ENCODE measurements around the gene DDC. TPM values are rescaled to one million over a fixed set of nuclear protein-coding genes. Genes with fewer than 3 reads are reported as not detected.
"Not testable (repeated sequence)": the region's sequence is repeated elsewhere in the genome, so short reads cannot be mapped to it uniquely, and the experiment has no call there.

The DDC gene
- total and polyA plus RNA-seq, 4 donors: 49.6 TPM; not detected in 3

- WGBS, 2 donors: 80 to 85% methylated on average over 11 of the region's 11 CpGs
- DNase-seq: no peak
- Histone ChIP-seq H3K4me1 (ENCODE audit: control insufficient read depth in 1 of 2, insufficient read depth in 2 of 2, low read length in 2 of 2) (no peaks in the 10 kb centered on the region), H3K27me3 (ENCODE audit: control insufficient read depth in 1 of 2, insufficient read depth in 2 of 2, low read length in 1 of 2) (no peaks in the 10 kb centered on the region), H3K36me3 (ENCODE audit: control insufficient read depth in 1 of 2, insufficient read depth in 2 of 2, low read length in 1 of 2) (no peaks in the 10 kb centered on the region), H3K9me3 (ENCODE audit: control insufficient read depth, low read length) (no peaks in the 10 kb centered on the region), H3K27ac (ENCODE audit: low read depth in 1 of 2, low read length in 2 of 2) (no peak overlapping the region), H3K4me3 (ENCODE audit: low read length in 2 of 2) (no peak overlapping the region)
- intact Hi-C loops (cut with DNase I): no loop called here
- ATAC-seq (ENCODE audit: low FRiP score): no peak
Observed at GRCh38 chr7:50542132-50542531, 23.1 kb downstream of the DDC start.

GRCh38 chr7:50540785-50541579 lies 24.2 kb downstream of the DDC start:
- no peak for ATAC-seq (ENCODE audit: low FRiP score)
- Histone ChIP-seq H3K9me3 (ENCODE audit: control insufficient read depth, low read length) (no peaks in the 10 kb centered on the region), H3K36me3 (ENCODE audit: control insufficient read depth in 1 of 2, insufficient read depth in 2 of 2, low read length in 1 of 2) (no peaks in the 10 kb centered on the region), H3K27me3 (ENCODE audit: control insufficient read depth in 1 of 2, insufficient read depth in 2 of 2, low read length in 1 of 2) (no peaks in the 10 kb centered on the region), H3K4me3 (ENCODE audit: low read length in 2 of 2) (no peak overlapping the region), H3K4me1 (ENCODE audit: control insufficient read depth in 1 of 2, insufficient read depth in 2 of 2, low read length in 2 of 2) (no peaks in the 10 kb centered on the region), H3K27ac (ENCODE audit: low read depth in 1 of 2, low read length in 2 of 2) (no peak overlapping the region)
- intact Hi-C loops (cut with DNase I): no loop called here
- DNase-seq: no peak
- WGBS, 2 donors: 92% methylated on average over 9 of the region's 9 CpGs

GRCh38 chr7:50539725-50540124 lies 25.5 kb downstream of the DDC start:
- H3K4me3 ChIP-seq (ENCODE audit: low read length in 2 of 2): no peak overlapping the region
- intact Hi-C loops (cut with DNase I): no loop called here
- H3K36me3 ChIP-seq (ENCODE audit: control insufficient read depth in 1 of 2, insufficient read depth in 2 of 2, low read length in 1 of 2): no peaks in the 10 kb centered on the region
- no peaks in the 10 kb centered on the region for H3K27me3 ChIP-seq (ENCODE audit: control insufficient read depth in 1 of 2, insufficient read depth in 2 of 2, low read length in 1 of 2)
- ATAC-seq (ENCODE audit: low FRiP score) (no peak), DNase-seq (no peak)
- H3K4me1 ChIP-seq (ENCODE audit: control insufficient read depth in 1 of 2, insufficient read depth in 2 of 2, low read length in 2 of 2): no peaks in the 10 kb centered on the region
- no peak overlapping the region for H3K27ac ChIP-seq (ENCODE audit: low read depth in 1 of 2, low read length in 2 of 2)
- 91 to 92% methylated on average over 15 of the region's 15 CpGs for WGBS, 2 donors
- no peaks in the 10 kb centered on the region for H3K9me3 ChIP-seq (ENCODE audit: control insufficient read depth, low read length)

GRCh38 chr7:50538478-50538877 lies 26.7 kb downstream of the DDC start:
- no peak overlapping the region for H3K4me3 ChIP-seq (ENCODE audit: low read length in 2 of 2)
- H3K27me3 ChIP-seq (ENCODE audit: control insufficient read depth in 1 of 2, insufficient read depth in 2 of 2, low read length in 1 of 2): no peaks in the 10 kb centered on the region
- no peaks in the 10 kb centered on the region for H3K36me3 ChIP-seq (ENCODE audit: control insufficient read depth in 1 of 2, insufficient read depth in 2 of 2, low read length in 1 of 2)
- 84 to 94% methylated on average over 4 of the region's 4 CpGs for WGBS, 2 donors
- no peaks in the 10 kb centered on the region for H3K4me1 ChIP-seq (ENCODE audit: control insufficient read depth in 1 of 2, insufficient read depth in 2 of 2, low read length in 2 of 2)
- intact Hi-C loops (cut with DNase I): no loop called here
- H3K9me3 ChIP-seq (ENCODE audit: control insufficient read depth, low read length): no peaks in the 10 kb centered on the region
- no peak overlapping the region for H3K27ac ChIP-seq (ENCODE audit: low read depth in 1 of 2, low read length in 2 of 2)
- DNase-seq (no peak), ATAC-seq (ENCODE audit: low FRiP score) (no peak)

GRCh38 chr7:50537417-50537816 lies 27.8 kb downstream of the DDC start:
- H3K27me3 ChIP-seq (ENCODE audit: control insufficient read depth in 1 of 2, insufficient read depth in 2 of 2, low read length in 1 of 2): no peaks in the 10 kb centered on the region
- intact Hi-C loops (cut with DNase I): no loop called here
- ATAC-seq (ENCODE audit: low FRiP score) (no peak), DNase-seq (no peak)
- H3K36me3 ChIP-seq (ENCODE audit: control insufficient read depth in 1 of 2, insufficient read depth in 2 of 2, low read length in 1 of 2): no peaks in the 10 kb centered on the region
- 82 to 84% methylated on average over 8 of the region's 8 CpGs for WGBS, 2 donors
- no peak overlapping the region for H3K4me3 ChIP-seq (ENCODE audit: low read length in 2 of 2)
- no peaks in the 10 kb centered on the region for H3K4me1 ChIP-seq (ENCODE audit: control insufficient read depth in 1 of 2, insufficient read depth in 2 of 2, low read length in 2 of 2)
- no peak overlapping the region for H3K27ac ChIP-seq (ENCODE audit: low read depth in 1 of 2, low read length in 2 of 2)
- no peaks in the 10 kb centered on the region for H3K9me3 ChIP-seq (ENCODE audit: control insufficient read depth, low read length)

- DNase-seq; H3K27me3 ChIP-seq (ENCODE audit: control insufficient read depth in 1 of 2, insufficient read depth in 2 of 2, low read length in 1 of 2); H3K36me3 ChIP-seq (ENCODE audit: control insufficient read depth in 1 of 2, insufficient read depth in 2 of 2, low read length in 1 of 2); intact Hi-C loops (cut with DNase I); H3K27ac ChIP-seq (ENCODE audit: low read depth in 1 of 2, low read length in 2 of 2); H3K4me3 ChIP-seq (ENCODE audit: low read length in 2 of 2); H3K4me1 ChIP-seq (ENCODE audit: control insufficient read depth in 1 of 2, insufficient read depth in 2 of 2, low read length in 2 of 2); H3K9me3 ChIP-seq (ENCODE audit: control insufficient read depth, low read length); ATAC-seq (ENCODE audit: low FRiP score): not testable (repeated sequence)
- WGBS, 2 donors: 79 to 83% methylated on average over 7 of the region's 7 CpGs
Observed at GRCh38 chr7:50535291-50535711, 29.9 kb downstream of the DDC start.

- H3K4me1 ChIP-seq (ENCODE audit: control insufficient read depth in 1 of 2, insufficient read depth in 2 of 2, low read length in 2 of 2): no peaks in the 10 kb centered on the region
- intact Hi-C loops (cut with DNase I): no loop called here
- H3K27me3 ChIP-seq (ENCODE audit: control insufficient read depth in 1 of 2, insufficient read depth in 2 of 2, low read length in 1 of 2): no peaks in the 10 kb centered on the region
- no peak overlapping the region for H3K27ac ChIP-seq (ENCODE audit: low read depth in 1 of 2, low read length in 2 of 2)
- H3K36me3 ChIP-seq (ENCODE audit: control insufficient read depth in 1 of 2, insufficient read depth in 2 of 2, low read length in 1 of 2): no peaks in the 10 kb centered on the region
- no peak for DNase-seq
- H3K4me3 ChIP-seq (ENCODE audit: low read length in 2 of 2): no peak overlapping the region
- peaks cover 1% of the 10 kb centered on the region for H3K9me3 ChIP-seq (ENCODE audit: control insufficient read depth, low read length)
- WGBS, 2 donors: 56 to 57% methylated on average over 12 of the region's 12 CpGs
- ATAC-seq (ENCODE audit: low FRiP score): no peak
Observed at GRCh38 chr7:50534690-50535290, 30.4 kb downstream of the DDC start.

- Histone ChIP-seq H3K4me3 (ENCODE audit: low read length in 2 of 2) (no peak overlapping the region), H3K27ac (ENCODE audit: low read depth in 1 of 2, low read length in 2 of 2) (no peak overlapping the region), H3K4me1 (ENCODE audit: control insufficient read depth in 1 of 2, insufficient read depth in 2 of 2, low read length in 2 of 2) (no peaks in the 10 kb centered on the region), H3K9me3 (ENCODE audit: control insufficient read depth, low read length) (peaks cover 1% of the 10 kb centered on the region), H3K36me3 (ENCODE audit: control insufficient read depth in 1 of 2, insufficient read depth in 2 of 2, low read length in 1 of 2) (no peaks in the 10 kb centered on the region), H3K27me3 (ENCODE audit: control insufficient read depth in 1 of 2, insufficient read depth in 2 of 2, low read length in 1 of 2) (no peaks in the 10 kb centered on the region)
- DNase-seq (no peak), ATAC-seq (ENCODE audit: low FRiP score) (no peak)
- WGBS, 2 donors: 85 to 89% methylated on average over 3 of the region's 3 CpGs
- intact Hi-C loops (cut with DNase I): no loop called here
Observed at GRCh38 chr7:50533866-50534265, 31.3 kb downstream of the DDC start.

- intact Hi-C loops (cut with DNase I): no loop called here
Observed at GRCh38 chr7:50531928-50532327, 33.3 kb downstream of the DDC start.

More at GRCh38 chr7:50531928-50532327, 33.3 kb downstream of the DDC start:
- Histone ChIP-seq H3K4me1 (ENCODE audit: control insufficient read depth in 1 of 2, insufficient read depth in 2 of 2, low read length in 2 of 2) (no peaks in the 10 kb centered on the region), H3K9me3 (ENCODE audit: control insufficient read depth, low read length) (peaks cover 1% of the 10 kb centered on the region), H3K36me3 (ENCODE audit: control insufficient read depth in 1 of 2, insufficient read depth in 2 of 2, low read length in 1 of 2) (no peaks in the 10 kb centered on the region), H3K4me3 (ENCODE audit: low read length in 2 of 2) (no peak overlapping the region), H3K27me3 (ENCODE audit: control insufficient read depth in 1 of 2, insufficient read depth in 2 of 2, low read length in 1 of 2) (no peaks in the 10 kb centered on the region), H3K27ac (ENCODE audit: low read depth in 1 of 2, low read length in 2 of 2) (no peak overlapping the region)
- DNase-seq (no peak), ATAC-seq (ENCODE audit: low FRiP score) (no peak)
- WGBS, 2 donors: 38% methylated on average over 7 of the region's 7 CpGs
